Kidney (tissue), 14 donors: ENCODE results near the gene NEAT1. TPM values are rescaled to one million over a fixed set of nuclear protein-coding genes. Genes with fewer than 3 reads are reported as not detected.

ENCODE experiments used
- DNase-seq, 5 donors: peaks; one replicate each; pipeline ENCODE4 v3.0.0-alpha.2; 2013 to 2020
- FAIRE-seq: peaks from 2 replicates; lab custom pipeline; 2012; peaks lifted over from hg19 to GRCh38; lab: Jason Lieb, UNC
- H3K27ac ChIP-seq, 2 donors: one replicate each; pipeline ENCODE4 v1.7.0; 2013; ENCODE audit warnings: low read depth in 2 of 2, low read length in 2 of 2, inconsistent platforms in 1 of 2
- H3K27me3 ChIP-seq: one replicate; pipeline ENCODE4 v1.7.1; 2013; ENCODE audit warnings: low read length, inconsistent platforms; ENCODE audit not compliant: control insufficient read depth, insufficient read depth
- H3K36me3 ChIP-seq, 3 donors: one replicate each; pipeline versions ENCODE4 v1.7.0 to v1.7.1; 2013; ENCODE audit warnings: low read length in 3 of 3, control low read depth in 1 of 3, inconsistent platforms in 1 of 3; ENCODE audit not compliant: insufficient read depth in 3 of 3, control insufficient read depth in 2 of 3
- H3K4me1 ChIP-seq, 3 donors: one replicate each; pipeline versions ENCODE4 v1.7.0 to v1.7.1; 2013; ENCODE audit warnings: low read length in 3 of 3, inconsistent platforms in 1 of 3, low read depth in 1 of 3; ENCODE audit not compliant: control insufficient read depth in 2 of 3, insufficient read depth in 2 of 3
- H3K4me3 ChIP-seq, 3 donors: one replicate each; pipeline versions ENCODE4 v1.7.0 to v1.8.1; 2013; ENCODE audit warnings: low read length in 3 of 3, control low read depth in 1 of 3, inconsistent platforms in 1 of 3
- H3K9ac ChIP-seq, 3 donors: one replicate each; pipeline versions ENCODE4 v1.7.0 to v1.7.1; 2013; ENCODE audit warnings: low read length in 3 of 3, control low read depth in 1 of 3, inconsistent platforms in 1 of 3
- H3K9me3 ChIP-seq, 3 donors: one replicate each; pipeline versions ENCODE4 v1.7.0 to v1.7.1; 2013; ENCODE audit warnings: low read length in 3 of 3, control low read depth in 1 of 3, inconsistent platforms in 1 of 3; ENCODE audit not compliant: control insufficient read depth in 2 of 3, insufficient read depth in 1 of 3
- CTCF ChIP-seq: IDR thresholded peaks from 3 replicates; pipeline ENCODE4 v1.5.1; 2012; ENCODE audit warnings: mild to moderate bottlenecking, moderate library complexity, borderline replicate concordance; ENCODE audit not compliant: insufficient read depth; ENCODE audit errors: extremely low read depth
- intact Hi-C: fragments of 100-400 bp; cut with DNase I; formaldehyde crosslinking; loops from one replicate; pipeline ENCODE4 v1.11.1; 2022
- polyA plus RNA-seq: library from polyadenylated mRNA; stranded (reverse); fragments of 350-450 nt; fragmentation: Illumina TruSeq; extraction: RNeasy Lipid Tissue Mini Kit (QIAGEN cat#74804); gene quantifications from one replicate; pipeline ENCODE4 v1.2.3, GENCODE V29; 2014; ENCODE audit warnings: low read depth, low replicate concordance; ENCODE audit not compliant: insufficient read depth
- total RNA-seq: library from RNA; stranded (reverse); fragmentation: NEBNext Ultra II Directional; extraction: Animal tissue kit (Norgen Biotek cat#: 25700); gene quantifications from one replicate; pipeline ENCODE4 v1.2.1, GENCODE V29; 2021
- donor health status: control.
- donor health status: control.
- donor health status: control.
- donor health status: control.
- donor health status: control.
- donor health status: DM: yes; HTN: yes; CAD: no.
- donor health status: Normal renal cell carcinoma (clear cell type).

The NEAT1 gene
- total and polyA plus RNA-seq, 2 donors from 2014 or later, result 595 to 1,006 TPM

- Histone ChIP-seq H3K27ac (no peak overlapping the region), H3K27me3 (no peaks in the 10 kb centered on the region), H3K4me3 (no peak overlapping the region), H3K4me1 (peaks cover 0 to 4% (median 0%) of the 10 kb centered on the region in 3 donors), H3K36me3 (peaks cover 0 to 14% (median 7%) of the 10 kb centered on the region in 3 donors), H3K9ac (no peak overlapping the region), H3K9me3 (no peaks in the 10 kb centered on the region)
- no peak for TF ChIP-seq CTCF
- FAIRE-seq (no peak), DNase-seq (peak in 1 of 5 donors; percentile 68)
- intact Hi-C loops, result no loop called here
Observed at GRCh38 chr11:65395961-65396530, 26.6 kb upstream of the NEAT1 start.

- Histone ChIP-seq H3K9ac (no peak overlapping the region), H3K27ac (no peak overlapping the region), H3K4me3 (no peak overlapping the region), H3K9me3 (no peaks in the 10 kb centered on the region), H3K4me1 (peaks cover 0 to 3% (median 0%) of the 10 kb centered on the region in 3 donors), H3K27me3 (no peaks in the 10 kb centered on the region), H3K36me3 (peaks cover 0 to 14% (median 7%) of the 10 kb centered on the region in 3 donors)
- intact Hi-C loops, result no loop called here
- no peak for TF ChIP-seq CTCF
- DNase-seq (peak in 1 of 5 donors; percentile 69), FAIRE-seq (no peak)
Observed at GRCh38 chr11:65396769-65397745, 25.5 kb upstream of the NEAT1 start.

GRCh38 chr11:65398362-65398910 lies 24.2 kb upstream of the NEAT1 start:
- DNase-seq (peak in 3 of 5 donors; percentile 74 to 81 (median 81)), FAIRE-seq (no peak)
- Histone ChIP-seq H3K9me3 (no peaks in the 10 kb centered on the region), H3K27ac (no peak overlapping the region), H3K4me1 (no peaks in the 10 kb centered on the region), H3K4me3 (no peak overlapping the region), H3K36me3 (peaks cover 0 to 13% (median 5%) of the 10 kb centered on the region in 3 donors), H3K27me3 (no peaks in the 10 kb centered on the region), H3K9ac (no peak overlapping the region)
- intact Hi-C loops, result no loop called here
- no peak for TF ChIP-seq CTCF
